GM06990 (cell line): ENCODE data around the gene CD2BP2.
"Not testable (repeated sequence)": the region's sequence is repeated elsewhere in the genome, so short reads cannot be mapped to it uniquely, and the experiment has no call there.

Experiments
- DNase-seq: peaks from one replicate; pipeline ENCODE4 v3.0.0-alpha.2; 2011; ENCODE audit not compliant: insufficient read length; ENCODE audit errors: extremely low read depth
- H3K27me3 ChIP-seq: replicated peaks from 2 replicates; pipeline ENCODE4 v1.6.0; 2011; ENCODE audit warnings: low read length; ENCODE audit not compliant: control insufficient read depth, insufficient read depth
- H3K36me3 ChIP-seq: 2 replicates; pipeline ENCODE4 v1.5.1; 2011; ENCODE audit warnings: low read length; ENCODE audit not compliant: control insufficient read depth, insufficient read depth
- H3K4me3 ChIP-seq: replicated peaks from 2 replicates; pipeline ENCODE4 v1.5.1; 2011; ENCODE audit warnings: low read depth, mild to moderate bottlenecking, control low read depth, low read length
- CTCF ChIP-seq: IDR thresholded peaks from 2 replicates; pipeline ENCODE4 v1.5.1; 2011; ENCODE audit warnings: low read length, control low read depth, mild to moderate bottlenecking, inconsistent platforms; ENCODE audit not compliant: insufficient read depth, poor library complexity, severe bottlenecking

CD2BP2 gene

GRCh38 chr16:30348113-30348512 lies 7.0 kb downstream of the CD2BP2 start:
- H3K4me3 ChIP-seq: no peak overlapping the region
- no peaks in the 10 kb centered on the region for H3K27me3 ChIP-seq
- no peak for DNase-seq
- TF ChIP-seq CTCF: no peak
- peaks cover 13% of the 10 kb centered on the region for H3K36me3 ChIP-seq

- TF ChIP-seq CTCF: no peak
- no peak overlapping the region for H3K4me3 ChIP-seq
- no peaks in the 10 kb centered on the region for H3K36me3 ChIP-seq
- DNase-seq: no peak
- H3K27me3 ChIP-seq: no peaks in the 10 kb centered on the region
These were observed 8.8 kb downstream of the CD2BP2 start for GRCh38 chr16:30346286-30346685.

GRCh38 chr16:30343491-30343820 lies 11.7 kb downstream of the CD2BP2 start:
- DNase-seq, H3K36me3 ChIP-seq, H3K4me3 ChIP-seq, H3K27me3 ChIP-seq: not testable (repeated sequence)

- Histone ChIP-seq H3K36me3 (no peaks in the 10 kb centered on the region), H3K27me3 (no peaks in the 10 kb centered on the region), H3K4me3 (no peak overlapping the region)
- no peak for TF ChIP-seq CTCF
- no peak for DNase-seq
These were observed 12.2 kb downstream of the CD2BP2 start for GRCh38 chr16:30342751-30343490.

- H3K4me3 ChIP-seq, DNase-seq, H3K27me3 ChIP-seq, H3K36me3 ChIP-seq: not testable (repeated sequence)
- TF ChIP-seq CTCF: peak; percentile 5
These were observed 13.1 kb downstream of the CD2BP2 start for GRCh38 chr16:30341971-30342370.

- Histone ChIP-seq H3K36me3 (no peaks in the 10 kb centered on the region), H3K27me3 (no peaks in the 10 kb centered on the region), H3K4me3 (no peak overlapping the region)
- TF ChIP-seq CTCF: no peak
- no peak for DNase-seq
These were observed 14.5 kb downstream of the CD2BP2 start for GRCh38 chr16:30340621-30341020.

- not testable (repeated sequence) for H3K36me3 ChIP-seq, H3K27me3 ChIP-seq, H3K4me3 ChIP-seq, DNase-seq
These were observed 16.4 kb downstream of the CD2BP2 start for GRCh38 chr16:30338715-30339114.

GRCh38 chr16:30337964-30338357 lies 17.1 kb downstream of the CD2BP2 start:
- not testable (repeated sequence) for H3K4me3 ChIP-seq, H3K27me3 ChIP-seq, H3K36me3 ChIP-seq, DNase-seq
